Measurements from ENCODE around the gene ABCA1. TPM values are rescaled to one million over a fixed set of nuclear protein-coding genes. Genes with fewer than 3 reads are reported as not detected.
A peak's percentile ranks its signal among the peaks of the same experiment; 100 is the strongest.
"Not testable (repeated sequence)": the region's sequence is repeated elsewhere in the genome, so short reads cannot be mapped to it uniquely, and the experiment has no call there.

ABCA1 gene
- total RNA-seq, 1 donor from 2014 or later = 48.2 TPM

- peak; percentile 29 for DNase-seq (ENCODE audit: low read depth)
Observed at GRCh38 chr9:104869811-104870210, 58.1 kb downstream of the ABCA1 start.

GRCh38 chr9:104868687-104869404 is 59.1 kb downstream of the ABCA1 start:
- peak; percentile 82 for DNase-seq (ENCODE audit: low read depth)

GRCh38 chr9:104868303-104868686 is 59.7 kb downstream of the ABCA1 start:
- peak; percentile 58 for DNase-seq (ENCODE audit: low read depth)

- DNase-seq (ENCODE audit: low read depth) = no peak
Observed at GRCh38 chr9:104866191-104866590, 61.8 kb downstream of the ABCA1 start.

- no peak for DNase-seq (ENCODE audit: low read depth)
Observed at GRCh38 chr9:104864675-104865104, 63.3 kb downstream of the ABCA1 start.

- DNase-seq (ENCODE audit: low read depth) = peak; percentile 80
Observed at GRCh38 chr9:104863180-104863883, 64.6 kb downstream of the ABCA1 start.

GRCh38 chr9:104861397-104861796 is 66.6 kb downstream of the ABCA1 start:
- DNase-seq (ENCODE audit: low read depth) = no peak

GRCh38 chr9:104860263-104860662 is 67.7 kb downstream of the ABCA1 start:
- no peak for DNase-seq (ENCODE audit: low read depth)

- DNase-seq (ENCODE audit: low read depth) = no peak
Observed at GRCh38 chr9:104858846-104859245, 69.1 kb downstream of the ABCA1 start.

- DNase-seq (ENCODE audit: low read depth) = no peak
Observed at GRCh38 chr9:104858271-104858670, 69.7 kb downstream of the ABCA1 start.

- peak; percentile 47 for DNase-seq (ENCODE audit: low read depth)
Observed at GRCh38 chr9:104856413-104856941, 71.5 kb downstream of the ABCA1 start.

- no peak for DNase-seq (ENCODE audit: low read depth)
Observed at GRCh38 chr9:104855807-104856206, 72.1 kb downstream of the ABCA1 start.

- not testable (repeated sequence) for DNase-seq (ENCODE audit: low read depth)
Observed at GRCh38 chr9:104855258-104855657, 72.7 kb downstream of the ABCA1 start.

GRCh38 chr9:104854613-104855012 is 73.3 kb downstream of the ABCA1 start:
- DNase-seq (ENCODE audit: low read depth) = no peak

- DNase-seq (ENCODE audit: low read depth) = no peak
Observed at GRCh38 chr9:104853683-104854082, 74.3 kb downstream of the ABCA1 start.

- no peak for DNase-seq (ENCODE audit: low read depth)
Observed at GRCh38 chr9:104853159-104853558, 74.8 kb downstream of the ABCA1 start.

GRCh38 chr9:104851546-104851920 is 76.4 kb downstream of the ABCA1 start:
- no peak for DNase-seq (ENCODE audit: low read depth)

GRCh38 chr9:104850786-104851545 is 77.0 kb downstream of the ABCA1 start:
- no peak for DNase-seq (ENCODE audit: low read depth)

GRCh38 chr9:104849023-104849422 is 78.9 kb downstream of the ABCA1 start:
- DNase-seq (ENCODE audit: low read depth) = no peak

GRCh38 chr9:104844710-104845109 is 83.2 kb downstream of the ABCA1 start:
- DNase-seq (ENCODE audit: low read depth) = no peak

GRCh38 chr9:104843644-104844240 is 84.2 kb downstream of the ABCA1 start:
- no peak for DNase-seq (ENCODE audit: low read depth)

- DNase-seq (ENCODE audit: low read depth) = no peak
Observed at GRCh38 chr9:104842698-104843097, 85.3 kb downstream of the ABCA1 start.
